Epithelial cell of prostate (primary cell): ENCODE data around the gene FAM9C.
"Not testable (repeated sequence)": the region's sequence is repeated elsewhere in the genome, so short reads cannot be mapped to it uniquely, and the experiment has no call there.

Experiments used
- DNase-seq: peaks from one replicate; pipeline ENCODE4 v3.0.0-alpha.2; 2011; ENCODE audit warnings: low read depth, low spot score
- H3K27ac ChIP-seq: fragments of 450-650 bp; 2 replicates; pipeline ENCODE4 v1.5.1; 2017; ENCODE audit warnings: mild to moderate bottlenecking

The FAM9C gene

DNA sequence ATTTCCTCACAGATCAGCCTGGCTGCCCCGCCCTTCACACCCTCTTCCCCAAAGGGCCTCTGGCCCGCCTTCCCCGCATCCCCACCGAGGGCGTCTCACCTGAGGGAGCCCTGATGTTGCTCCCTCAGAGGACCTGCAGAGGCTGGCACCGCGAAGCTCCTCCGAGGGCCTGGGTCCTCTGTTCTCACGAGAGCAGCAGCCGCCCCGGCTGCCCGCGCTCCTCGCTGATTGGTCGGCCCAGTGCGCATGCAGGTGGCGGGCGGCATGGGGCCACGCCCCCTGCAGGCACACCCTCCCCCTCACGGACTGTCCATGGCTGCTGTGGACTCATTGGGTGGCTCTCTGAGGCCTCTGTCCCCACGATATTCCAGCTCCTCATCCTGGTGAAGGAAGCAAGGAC, at the start of gene FAM9C:
FAM9C (minus strand) TSS at position 180 of the 400 bp plus-strand sequence. CDS start 831 bp downstream, outside the sequence.
- DNase-seq: no peak
- H3K27ac ChIP-seq: no peak within 1 kb of the TSS

DNA sequence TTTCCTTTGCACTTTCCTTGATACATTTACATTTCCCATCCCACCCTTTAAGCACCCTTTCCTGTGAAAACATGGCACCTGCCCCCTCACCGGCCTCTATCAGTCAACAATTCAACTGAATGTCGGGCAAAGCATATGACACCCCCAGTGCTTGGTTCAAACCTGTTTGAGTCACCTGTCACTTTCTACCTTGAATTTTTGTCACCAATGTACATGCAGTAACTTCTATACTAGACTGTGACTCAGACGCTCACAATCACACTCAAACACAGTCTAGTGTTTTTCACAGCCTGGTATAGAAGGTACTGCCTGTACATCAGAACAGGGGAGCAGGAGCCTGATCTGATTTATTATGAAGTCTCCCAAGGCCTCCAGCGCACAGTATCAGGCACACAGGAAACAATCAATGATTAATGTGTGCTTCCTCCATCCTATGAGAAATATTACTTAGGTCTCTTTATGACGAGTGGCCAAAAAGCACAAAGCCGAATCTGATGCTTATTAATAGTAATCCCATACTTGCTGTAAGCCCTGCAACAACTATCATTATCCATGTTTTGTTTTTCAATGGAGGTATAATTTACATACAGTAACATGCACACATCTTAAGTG, 49.2 kb upstream of the FAM9C start:
- no peak overlapping the region for H3K27ac ChIP-seq
- DNase-seq: no peak

DNA sequence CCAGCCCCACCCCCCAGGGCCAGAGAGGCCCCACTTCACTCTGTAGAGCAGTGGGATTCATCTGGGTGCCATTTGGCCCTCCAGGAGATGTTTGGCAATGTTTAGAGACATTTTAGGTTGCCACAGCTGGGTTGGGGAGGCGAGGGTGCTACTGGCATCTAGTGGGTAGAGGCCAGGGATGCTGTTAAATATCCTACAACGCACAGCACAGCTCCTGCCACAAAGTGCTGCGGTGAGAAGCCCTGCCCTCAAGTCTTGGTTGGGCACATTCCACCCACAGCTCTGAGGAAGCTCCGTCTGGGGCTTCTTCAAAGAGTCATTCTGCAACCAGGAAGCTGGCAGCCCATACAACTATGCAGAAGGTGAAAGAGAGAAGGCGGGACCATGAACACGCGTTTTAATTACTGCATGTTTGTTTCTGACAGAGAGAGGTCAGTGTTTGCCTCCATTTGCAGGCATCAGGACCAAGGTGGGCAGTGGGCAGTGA, 48.1 kb upstream of the FAM9C start:
- no peak for DNase-seq
- no peak overlapping the region for H3K27ac ChIP-seq

- no peak overlapping the region for H3K27ac ChIP-seq
- no peak for DNase-seq
Measured at GRCh38 chrX:13091111-13091765, 46.8 kb upstream of the FAM9C start.

DNA sequence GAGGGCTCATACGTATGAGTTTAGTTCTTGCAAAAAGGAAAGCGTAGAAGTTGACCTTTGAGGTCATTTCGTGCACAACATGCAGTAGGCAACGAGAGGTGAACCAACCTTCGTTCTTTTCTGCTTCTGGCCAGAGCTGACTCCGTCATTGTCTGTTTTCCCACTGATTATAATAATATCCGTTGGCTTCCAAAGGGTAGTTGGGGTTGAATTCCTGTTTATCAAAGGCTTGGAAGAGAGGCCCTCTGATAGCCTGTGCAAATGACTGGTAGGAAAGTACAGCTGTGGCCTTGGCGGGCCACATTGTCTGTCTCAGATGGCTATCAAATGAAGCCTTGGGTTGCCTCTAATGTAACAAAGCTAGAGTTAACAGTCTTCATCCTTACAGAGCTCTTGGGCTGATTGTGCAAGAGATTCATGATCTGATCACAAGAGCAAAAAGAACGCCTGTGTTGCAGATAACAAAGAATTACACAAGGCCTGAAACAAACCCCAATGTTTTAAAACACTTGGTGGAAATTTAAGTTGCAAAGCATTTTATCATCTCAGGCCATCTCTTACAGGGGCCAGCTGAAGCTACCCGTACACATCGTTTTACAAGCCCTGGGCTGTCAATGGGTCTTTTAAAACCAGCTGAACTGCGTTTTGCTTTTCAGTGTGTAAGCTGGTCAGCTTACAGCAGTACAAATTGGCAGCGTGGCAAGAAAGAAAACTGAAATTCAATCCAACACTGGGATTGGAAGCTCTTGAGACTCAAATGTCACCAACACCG, 46.1 kb upstream of the FAM9C start:
- DNase-seq: no peak
- H3K27ac ChIP-seq: no peak overlapping the region

- H3K27ac ChIP-seq: no peak overlapping the region
- DNase-seq: no peak
Measured at GRCh38 chrX:13090027-13090338, 45.6 kb upstream of the FAM9C start.

GRCh38 chrX:13088156-13088487, 43.7 kb upstream of the FAM9C start:
- peak overlapping the region; percentile 74 for H3K27ac ChIP-seq

GRCh38 chrX:13087322-13088155, 43.1 kb upstream of the FAM9C start:
- H3K27ac ChIP-seq: peak overlapping the region; percentile 74
- peak; percentile 80 for DNase-seq

More at GRCh38 chrX:13088156-13088487, 43.7 kb upstream of the FAM9C start:
- no peak for DNase-seq

DNA sequence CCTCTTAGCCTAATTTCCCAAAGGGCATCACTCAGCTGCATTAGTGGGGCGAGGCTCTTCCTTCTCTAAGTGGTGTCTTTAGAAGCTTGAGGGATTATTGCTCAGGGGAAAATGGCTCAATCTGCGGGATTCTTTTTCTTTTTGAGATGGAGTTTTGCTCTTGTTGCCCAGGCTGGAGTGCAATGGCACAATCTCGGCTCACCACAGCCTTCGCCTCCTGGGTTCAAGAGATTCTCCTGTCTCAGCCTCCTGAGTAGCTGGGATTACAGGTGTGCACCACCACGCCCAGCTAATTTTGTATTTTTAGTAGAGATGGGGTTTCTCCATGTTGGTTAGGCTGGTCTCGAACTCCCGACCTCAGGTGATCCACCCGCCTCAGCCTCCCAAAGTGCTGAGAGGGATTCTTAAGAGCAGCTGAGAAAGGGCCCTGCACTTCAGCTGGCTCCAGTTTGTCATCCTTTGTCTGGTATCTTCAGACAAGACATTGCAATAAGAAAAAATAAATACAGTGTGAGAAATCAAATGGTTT, 42.4 kb upstream of the FAM9C start:
- DNase-seq: not testable (repeated sequence)
- peak overlapping the region; percentile 74 for H3K27ac ChIP-seq

GRCh38 chrX:13086076-13086475, 41.7 kb upstream of the FAM9C start:
- no peak for DNase-seq
- no peak overlapping the region for H3K27ac ChIP-seq

DNA sequence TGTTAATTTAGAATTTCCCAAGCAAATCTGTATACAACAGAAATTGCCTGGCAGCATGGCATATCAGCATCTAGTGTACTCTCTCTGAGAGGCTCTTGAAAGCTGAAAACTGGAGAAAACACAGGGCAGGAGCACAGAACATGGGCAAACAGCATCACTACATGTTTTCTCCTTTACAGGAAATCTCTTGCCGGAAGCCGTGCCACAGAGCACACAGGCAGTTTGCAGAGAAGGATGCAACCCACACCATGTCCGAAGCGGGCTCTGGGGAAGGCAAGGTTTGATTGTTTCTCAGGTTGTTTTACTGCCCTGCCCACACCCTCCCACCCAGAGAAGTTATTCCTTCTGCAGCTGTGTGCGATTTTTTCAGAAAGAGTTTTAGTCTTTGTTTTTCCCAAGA, 41.1 kb upstream of the FAM9C start:
- H3K27ac ChIP-seq: no peak overlapping the region

DNA sequence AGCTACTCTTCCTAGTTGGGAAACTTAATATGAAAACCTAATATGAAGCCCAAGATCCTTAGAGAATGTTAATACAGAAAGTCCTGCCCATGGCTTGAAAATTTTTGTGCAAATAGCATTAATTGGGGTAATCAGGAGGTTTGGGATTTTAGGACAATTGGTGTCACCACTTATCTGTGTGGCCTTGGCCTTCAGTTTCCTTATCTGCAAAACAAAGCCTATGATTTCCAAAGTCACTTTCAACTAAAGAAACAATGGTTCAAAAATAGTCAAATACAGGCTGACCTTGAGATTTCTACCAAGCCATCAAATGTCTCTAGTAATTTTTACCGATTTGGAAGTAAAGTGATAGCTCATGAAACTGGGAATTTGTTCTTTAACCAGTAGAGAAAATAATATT, 40.2 kb upstream of the FAM9C start:
- DNase-seq: no peak
- H3K27ac ChIP-seq: no peak overlapping the region

More for the DNA sequence above, 41.1 kb upstream of the FAM9C start:
- DNase-seq: no peak

GRCh38 chrX:13083755-13084326, 39.4 kb upstream of the FAM9C start:
- not testable (repeated sequence) for H3K27ac ChIP-seq, DNase-seq

GRCh38 chrX:13082206-13083065, 38.0 kb upstream of the FAM9C start:
- H3K27ac ChIP-seq: no peak overlapping the region
- no peak for DNase-seq

DNA sequence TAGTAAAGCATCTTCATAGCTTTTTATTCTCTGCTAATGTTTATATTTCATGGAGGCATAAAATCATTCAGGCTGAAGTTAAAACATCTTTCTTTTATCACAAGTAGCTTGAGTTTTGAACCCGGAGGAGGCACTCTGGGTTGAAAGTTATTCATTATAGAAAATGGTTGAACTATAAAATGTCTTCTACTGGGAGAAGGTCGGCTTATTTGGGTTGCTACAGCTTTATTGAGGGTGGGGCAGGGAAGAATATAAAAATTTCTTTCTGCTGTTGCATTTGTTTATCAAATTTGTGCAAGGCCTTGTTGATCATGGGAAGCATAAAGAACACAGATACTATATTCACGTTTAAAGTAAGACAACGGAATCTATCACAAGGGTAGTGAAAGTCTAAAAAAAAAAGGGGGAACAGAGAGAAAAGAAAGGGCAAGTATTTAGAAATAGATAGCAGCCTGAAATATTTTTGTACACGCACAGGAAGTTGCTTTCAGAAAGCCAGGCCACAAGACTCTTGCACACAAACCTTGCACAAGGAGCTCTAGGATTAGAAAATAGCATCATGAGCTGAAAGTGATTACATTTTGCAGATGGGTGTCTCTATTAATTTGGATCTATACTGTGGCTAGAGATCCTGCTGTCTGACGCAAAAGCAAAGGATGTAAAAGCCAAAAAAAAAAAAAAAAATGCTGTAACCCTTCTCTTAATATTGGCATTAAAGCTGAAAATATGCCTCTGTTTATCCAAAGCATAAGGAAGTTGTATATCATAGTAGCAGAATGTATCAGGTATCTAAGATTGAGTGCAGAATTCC, 37.2 kb upstream of the FAM9C start:
- DNase-seq: no peak
- H3K27ac ChIP-seq: no peak overlapping the region

GRCh38 chrX:13080128-13080795, 35.8 kb upstream of the FAM9C start:
- no peak for DNase-seq
- no peak overlapping the region for H3K27ac ChIP-seq

DNA sequence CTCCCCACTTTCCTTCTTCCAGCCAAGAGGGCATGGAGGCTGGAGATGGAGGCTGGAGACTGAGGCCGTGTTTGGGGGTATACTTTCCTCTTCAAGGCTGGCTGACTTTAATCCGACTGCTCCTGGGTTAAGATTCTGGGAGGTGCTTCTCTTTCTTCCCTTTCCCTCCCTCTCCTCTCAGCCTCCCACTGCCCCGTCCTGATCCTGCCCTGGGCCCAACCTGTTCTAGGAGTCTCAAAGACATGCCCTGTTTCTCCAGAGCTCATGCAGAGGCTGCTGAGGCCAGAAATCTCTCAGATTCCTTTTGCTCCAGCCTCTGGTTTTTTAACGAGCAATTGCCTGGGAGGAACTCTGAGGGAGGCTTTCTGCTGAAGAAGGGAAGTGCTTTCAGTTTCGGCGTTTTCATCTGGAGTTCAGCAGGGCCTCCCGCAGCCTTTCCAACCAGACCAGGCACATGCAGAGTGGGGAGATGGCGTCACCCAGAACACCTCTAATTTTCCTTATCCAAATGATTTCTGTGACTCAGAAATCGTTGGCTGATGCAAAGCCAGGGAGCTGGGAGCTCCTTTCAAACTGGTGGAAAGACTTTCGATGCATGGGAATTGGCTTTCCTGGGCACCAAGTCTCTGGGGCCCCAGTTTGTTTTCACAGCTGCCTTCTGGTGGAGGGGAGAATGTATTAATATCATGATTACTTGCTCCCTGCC, 34.5 kb upstream of the FAM9C start:
- peak overlapping the region; percentile 24 for H3K27ac ChIP-seq
- DNase-seq: no peak
